Measurements from ENCODE around the gene CCDC33. TPM values are rescaled to one million over a fixed set of nuclear protein-coding genes. Genes with fewer than 3 reads are reported as not detected.

The CCDC33 gene
- total RNA-seq, 1 donor from 2014 or later, result not detected

DNA sequence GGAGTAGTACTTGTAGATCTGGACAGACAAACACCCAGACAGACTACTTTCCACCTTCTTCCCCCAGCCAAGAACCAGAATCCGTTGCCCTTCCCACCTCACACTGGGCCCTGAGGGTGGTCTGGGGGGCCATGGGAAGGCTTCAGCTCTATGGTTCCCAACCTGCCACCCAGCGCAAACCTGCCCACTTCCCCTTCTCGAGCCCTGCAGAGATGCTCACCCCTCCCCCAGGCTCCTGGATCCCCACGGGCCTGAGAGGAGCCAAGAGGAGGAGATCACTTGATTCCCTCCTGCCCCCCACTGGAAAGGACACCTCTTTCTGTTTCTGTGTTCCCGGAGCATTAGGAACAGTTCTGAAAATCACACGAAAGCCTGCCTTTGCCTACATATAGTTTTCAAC, 42.2 kb upstream of the CCDC33 start:
- Mint-ChIP-seq H3K36me3 (ENCODE audit: low read depth) (peaks cover 2% of the 10 kb centered on the region), H3K4me3 (ENCODE audit: unreplicated experiment) (no peak overlapping the region), H3K4me1 (ENCODE audit: low read depth) (peaks cover 34% of the 10 kb centered on the region), H3K9me3 (ENCODE audit: low read depth) (no peaks in the 10 kb centered on the region), H3K27ac (ENCODE audit: unreplicated experiment) (no peak overlapping the region), H3K27me3 (ENCODE audit: low read depth) (no peaks in the 10 kb centered on the region)
- DNase-seq (ENCODE audit: low spot score), result no peak
- TF ChIP-seq, protein P1, sequence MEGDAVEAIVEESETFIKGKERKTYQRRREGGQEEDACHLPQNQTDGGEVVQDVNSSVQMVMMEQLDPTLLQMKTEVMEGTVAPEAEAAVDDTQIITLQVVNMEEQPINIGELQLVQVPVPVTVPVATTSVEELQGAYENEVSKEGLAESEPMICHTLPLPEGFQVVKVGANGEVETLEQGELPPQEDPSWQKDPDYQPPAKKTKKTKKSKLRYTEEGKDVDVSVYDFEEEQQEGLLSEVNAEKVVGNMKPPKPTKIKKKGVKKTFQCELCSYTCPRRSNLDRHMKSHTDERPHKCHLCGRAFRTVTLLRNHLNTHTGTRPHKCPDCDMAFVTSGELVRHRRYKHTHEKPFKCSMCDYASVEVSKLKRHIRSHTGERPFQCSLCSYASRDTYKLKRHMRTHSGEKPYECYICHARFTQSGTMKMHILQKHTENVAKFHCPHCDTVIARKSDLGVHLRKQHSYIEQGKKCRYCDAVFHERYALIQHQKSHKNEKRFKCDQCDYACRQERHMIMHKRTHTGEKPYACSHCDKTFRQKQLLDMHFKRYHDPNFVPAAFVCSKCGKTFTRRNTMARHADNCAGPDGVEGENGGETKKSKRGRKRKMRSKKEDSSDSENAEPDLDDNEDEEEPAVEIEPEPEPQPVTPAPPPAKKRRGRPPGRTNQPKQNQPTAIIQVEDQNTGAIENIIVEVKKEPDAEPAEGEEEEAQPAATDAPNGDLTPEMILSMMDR (IDR thresholded peaks at IDR 0.05), result no peak

DNA sequence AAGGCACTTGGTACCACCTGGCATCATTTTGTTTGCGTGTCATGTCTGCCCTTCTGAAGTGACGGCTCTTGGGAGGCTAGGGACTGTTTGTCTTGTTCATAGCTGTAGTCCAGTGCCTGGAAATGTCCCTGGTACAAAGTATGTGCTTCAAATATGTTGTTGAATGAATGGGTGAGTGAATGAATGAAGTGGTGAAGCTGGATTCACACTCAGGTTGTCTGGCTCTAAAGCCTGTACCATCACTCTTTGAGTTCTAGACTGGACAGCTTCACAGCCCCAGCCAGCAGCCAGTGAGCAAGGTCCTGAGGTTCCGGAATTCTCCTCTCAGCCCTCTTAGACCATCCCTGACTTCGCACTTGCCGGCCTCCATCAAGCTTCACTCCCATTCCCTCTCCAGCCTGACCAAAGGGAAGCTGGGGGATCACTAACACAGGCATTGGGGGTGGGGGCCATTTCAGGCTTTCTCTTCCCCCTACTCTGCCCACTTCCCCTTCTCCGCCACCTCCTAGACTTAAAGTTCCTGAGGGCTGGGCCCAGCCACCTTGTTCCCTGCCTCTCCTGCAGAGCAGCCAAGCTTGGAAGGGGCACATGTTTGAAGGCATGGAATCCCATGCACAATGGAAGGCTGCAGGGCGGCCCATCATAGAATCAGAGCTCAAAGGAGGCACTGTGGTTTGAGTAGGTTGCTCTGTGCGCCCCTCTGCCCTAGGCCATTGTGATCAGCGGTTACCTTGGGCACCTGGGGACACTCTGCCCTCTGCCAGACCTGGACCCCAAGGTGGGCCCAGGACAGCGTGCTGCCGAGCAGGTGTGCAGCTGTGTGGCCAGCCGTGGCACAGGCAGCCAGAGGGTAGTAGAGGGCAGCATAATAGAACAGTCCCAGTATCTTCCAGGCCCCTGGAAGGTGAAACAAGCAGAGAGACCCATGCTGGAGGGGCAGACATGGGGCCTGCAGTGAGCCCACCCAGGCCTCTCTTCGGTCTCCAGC, 41.3 kb upstream of the CCDC33 start:
- Mint-ChIP-seq H3K4me3 (ENCODE audit: unreplicated experiment) (no peak overlapping the region), H3K27ac (ENCODE audit: unreplicated experiment) (no peak overlapping the region), H3K9me3 (ENCODE audit: low read depth) (no peaks in the 10 kb centered on the region)

DNA sequence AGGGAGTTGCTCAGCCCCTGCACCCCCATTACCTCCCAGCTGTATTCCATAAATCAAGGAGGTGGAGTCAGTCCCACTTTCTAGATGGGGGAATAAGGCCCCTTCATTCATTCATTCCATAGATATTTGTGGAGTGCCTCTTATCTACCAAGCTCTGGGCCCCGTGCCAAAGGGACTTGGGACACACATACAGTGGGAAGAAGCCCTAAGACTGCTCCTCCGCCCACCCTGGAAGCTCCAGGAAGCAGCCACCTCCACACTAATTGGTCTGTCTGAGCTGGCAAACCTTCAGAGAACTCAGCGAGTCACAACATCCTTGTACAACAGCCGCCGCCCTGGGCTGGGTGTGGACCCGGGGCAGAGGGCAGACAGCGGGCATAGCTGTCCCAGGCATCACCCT, 40.0 kb upstream of the CCDC33 start:
- peaks cover 2% of the 10 kb centered on the region for H3K36me3 Mint-ChIP-seq (ENCODE audit: low read depth)
- no peaks in the 10 kb centered on the region for H3K9me3 Mint-ChIP-seq (ENCODE audit: low read depth)
- peaks cover 50% of the 10 kb centered on the region for H3K4me1 Mint-ChIP-seq (ENCODE audit: low read depth)
- no peak overlapping the region for H3K4me3 Mint-ChIP-seq (ENCODE audit: unreplicated experiment)
- TF ChIP-seq, protein P1 (IDR thresholded peaks at IDR 0.05), result no peak
- no peaks in the 10 kb centered on the region for H3K27me3 Mint-ChIP-seq (ENCODE audit: low read depth)
- peak overlapping the region; percentile 20 for H3K27ac Mint-ChIP-seq (ENCODE audit: unreplicated experiment)
- DNase-seq (ENCODE audit: low spot score), result no peak

More for the DNA sequence above, 41.3 kb upstream of the CCDC33 start:
- TF ChIP-seq, protein P1 (IDR thresholded peaks at IDR 0.05), result no peak
- DNase-seq (ENCODE audit: low spot score), result no peak
- peaks cover 38% of the 10 kb centered on the region for H3K4me1 Mint-ChIP-seq (ENCODE audit: low read depth)
- H3K36me3 Mint-ChIP-seq (ENCODE audit: low read depth), result peaks cover 2% of the 10 kb centered on the region
- no peaks in the 10 kb centered on the region for H3K27me3 Mint-ChIP-seq (ENCODE audit: low read depth)

DNA sequence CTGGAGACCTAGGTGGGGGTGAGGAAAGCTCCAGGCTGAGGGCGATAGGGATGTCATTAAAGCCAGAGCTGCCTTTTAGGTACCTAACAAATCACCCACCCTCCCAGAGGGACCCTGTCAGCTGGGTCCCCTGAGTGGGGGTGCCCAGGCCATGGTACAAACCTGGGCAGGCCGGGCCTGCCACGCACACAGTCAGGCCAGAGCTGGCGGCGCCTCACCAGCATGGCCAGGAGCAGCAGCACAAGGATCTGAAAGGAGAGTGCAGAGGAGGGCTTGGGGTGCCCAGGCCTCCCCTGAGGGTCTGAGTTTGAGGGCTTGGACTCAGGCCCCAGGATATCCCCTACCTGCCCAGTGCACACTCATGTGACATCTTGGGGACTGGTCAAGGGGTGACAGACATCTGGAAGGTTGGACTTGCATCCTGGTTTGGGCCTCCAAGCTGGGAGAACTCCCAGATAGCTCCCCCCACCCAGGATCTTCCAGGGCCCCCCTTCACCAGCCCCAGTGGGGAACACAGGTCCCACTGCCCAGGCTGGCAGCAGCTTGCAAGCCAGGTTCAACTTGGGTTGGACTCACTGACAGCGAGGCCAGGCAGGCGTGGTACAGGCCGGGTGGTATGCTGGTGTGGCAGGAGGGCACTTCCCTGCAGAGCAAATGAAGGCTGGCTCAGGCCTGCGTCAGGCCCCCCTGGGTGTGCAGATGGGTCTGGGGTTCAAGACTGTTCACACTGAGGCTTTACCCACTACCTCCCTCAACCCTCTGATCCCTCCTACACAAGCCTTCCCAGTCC, 38.8 kb upstream of the CCDC33 start:
- Mint-ChIP-seq H3K9me3 (ENCODE audit: low read depth) (no peaks in the 10 kb centered on the region), H3K27ac (ENCODE audit: unreplicated experiment) (no peak overlapping the region), H3K36me3 (ENCODE audit: low read depth) (no peaks in the 10 kb centered on the region), H3K4me1 (ENCODE audit: low read depth) (peaks cover 62% of the 10 kb centered on the region), H3K27me3 (ENCODE audit: low read depth) (no peaks in the 10 kb centered on the region), H3K4me3 (ENCODE audit: unreplicated experiment) (no peak overlapping the region)
- TF ChIP-seq, protein P1 (IDR thresholded peaks at IDR 0.05), result no peak
- DNase-seq (ENCODE audit: low spot score), result no peak

DNA sequence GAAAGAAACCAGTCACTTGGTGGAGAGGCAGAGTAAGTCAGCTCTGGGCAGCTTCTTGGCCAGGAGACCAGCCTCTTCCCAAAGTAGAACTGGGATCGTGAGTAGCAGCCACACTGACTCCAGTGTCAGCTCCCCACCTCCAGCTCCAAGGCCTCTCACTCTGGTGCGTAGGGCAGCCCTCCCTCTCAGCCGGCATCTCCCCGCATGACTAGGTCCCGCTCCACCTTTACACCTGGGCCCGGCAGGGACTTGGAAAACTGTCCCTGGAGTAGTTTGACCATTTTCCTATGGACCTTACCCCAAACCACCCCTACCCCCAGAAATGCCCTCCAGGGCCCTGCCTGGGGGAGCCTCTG, 36.9 kb upstream of the CCDC33 start:
- Mint-ChIP-seq H3K4me1 (ENCODE audit: low read depth) (peaks cover 66% of the 10 kb centered on the region), H3K9me3 (ENCODE audit: low read depth) (no peaks in the 10 kb centered on the region), H3K4me3 (ENCODE audit: unreplicated experiment) (no peak overlapping the region), H3K27me3 (ENCODE audit: low read depth) (no peaks in the 10 kb centered on the region), H3K27ac (ENCODE audit: unreplicated experiment) (no peak overlapping the region), H3K36me3 (ENCODE audit: low read depth) (no peaks in the 10 kb centered on the region)
- DNase-seq (ENCODE audit: low spot score), result no peak
- TF ChIP-seq, protein P1 (IDR thresholded peaks at IDR 0.05), result no peak

All from chondrocyte (in vitro differentiated cells).